GM18520 (cell line): Measurements from ENCODE around the gene KRTAP15-1.

ENCODE experiments used
- ATAC-seq: cut with Tn5 transposase; IDR thresholded peaks from one replicate; pipeline ENCODE4 v1.9.1; 2021; ENCODE audit not compliant: unreplicated experiment

Gene KRTAP15-1

GRCh38 chr21:30439975-30440374 is at the start of gene KRTAP15-1:
TSS of gene KRTAP15-1 (plus strand) at chr21:30440275. CDS start at chr21:30440328, 53 bp downstream.
- ATAC-seq = no peak

- no peak for ATAC-seq
Measured at GRCh38 chr21:30391492-30392025, 48.5 kb upstream of the KRTAP15-1 start.

GRCh38 chr21:30395731-30396130 is 44.3 kb upstream of the KRTAP15-1 start, which contains the start of gene KRTAP13-1:
TSS of gene KRTAP13-1 (plus strand) at chr21:30396031. CDS start at chr21:30396087, 56 bp downstream.
- ATAC-seq = no peak

GRCh38 chr21:30408782-30409494 is 31.1 kb upstream of the KRTAP15-1 start:
- ATAC-seq = no peak

- no peak for ATAC-seq
Measured at GRCh38 chr21:30415993-30416392, 24.1 kb upstream of the KRTAP15-1 start.

GRCh38 chr21:30425826-30426225 is 14.2 kb upstream of the KRTAP15-1 start, which contains the start of gene KRTAP13-3:
TSS of gene KRTAP13-3 (minus strand) at chr21:30425926. CDS start at chr21:30425912, 14 bp downstream.
- no peak for ATAC-seq

GRCh38 chr21:30426731-30427130 is 13.3 kb upstream of the KRTAP15-1 start:
- no peak for ATAC-seq

GRCh38 chr21:30430170-30430655 is 9.9 kb upstream of the KRTAP15-1 start, which contains the start of gene KRTAP13-4:
TSS of gene KRTAP13-4 (plus strand) at chr21:30430220. CDS start at chr21:30430276, 56 bp downstream.
- no peak for ATAC-seq

GRCh38 chr21:30434033-30434631 is 5.9 kb upstream of the KRTAP15-1 start:
- ATAC-seq = no peak

GRCh38 chr21:30437010-30437565 is 3.0 kb upstream of the KRTAP15-1 start:
- no peak for ATAC-seq

- ATAC-seq = no peak
Measured at GRCh38 chr21:30443226-30443625, 3.2 kb downstream of the KRTAP15-1 start.

GRCh38 chr21:30444204-30444603 is 4.1 kb downstream of the KRTAP15-1 start:
- ATAC-seq = no peak

GRCh38 chr21:30447056-30447455 is 7.0 kb downstream of the KRTAP15-1 start:
- no peak for ATAC-seq

- no peak for ATAC-seq
Measured at GRCh38 chr21:30448514-30448913, 8.4 kb downstream of the KRTAP15-1 start.

- no peak for ATAC-seq
Measured at GRCh38 chr21:30463713-30464112, 23.6 kb downstream of the KRTAP15-1 start.

GRCh38 chr21:30468900-30469714 is 29.0 kb downstream of the KRTAP15-1 start:
- ATAC-seq = no peak

- no peak for ATAC-seq
Measured at GRCh38 chr21:30478004-30478403, 37.9 kb downstream of the KRTAP15-1 start.

- ATAC-seq = no peak
Measured at GRCh38 chr21:30479259-30479658, 39.2 kb downstream of the KRTAP15-1 start.

GRCh38 chr21:30480145-30480544 is 40.1 kb downstream of the KRTAP15-1 start, which contains the start of gene KRTAP19-1:
TSS of gene KRTAP19-1 (minus strand) at chr21:30480367. CDS start at chr21:30480317, 50 bp downstream.
- no peak for ATAC-seq

GRCh38 chr21:30482130-30482529 is 42.1 kb downstream of the KRTAP15-1 start:
- no peak for ATAC-seq
